Activated T-helper 1 cell treated with anti-CD3 and anti-CD28 coated beads, Interleukin-12 subunit alpha, Interleukin-12 subunit beta, Interleukin-2, Interleukin-4 antibody, amounts not matched to agents 30 ng/mL and 10 ng/mL and 1 ng/mL, durations not matched to agents 14 hours and 24 hours and 36 hours (primary cell): ENCODE measurements around the gene ENPEP. TPM values are rescaled to one million over a fixed set of nuclear protein-coding genes. Genes with fewer than 3 reads are reported as not detected.

Experiments
- total RNA-seq: library from RNA; stranded (reverse); gene quantifications from 2 replicates; pipeline ENCODE4 v1.2.3, GENCODE V29; 2022

The ENPEP gene
- total RNA-seq, 1 donor from 2014 or later = 0.03 TPM

Other genes starting within 250 kb of the ENPEP start
- not detected in 2 replicates for gene PITX2, start 146.9 kb downstream of the ENPEP start, total RNA-seq